GM23338 (cell line): ENCODE measurements around the gene MYBPC2.

Experiments used
- CREB1 ChIP-seq: fragments of 250-450 bp; sonication (Bioruptor Pico); IDR thresholded peaks from 2 replicates; pipeline ENCODE4 v1.5.0; 2020; ENCODE audit warnings: low read depth, mild to moderate bottlenecking, moderate library complexity
- EZH2 ChIP-seq: fragments of 200-600 bp; sonication (generic); IDR thresholded peaks from one replicate; pipeline ENCODE4 v1.8.0; 2017; ENCODE audit warnings: antibody characterized with exemption, mild to moderate bottlenecking, low read depth; ENCODE audit not compliant: unreplicated experiment
- EZH2phosphoT487 ChIP-seq: fragments of 200-600 bp; sonication (generic); IDR thresholded peaks from one replicate; pipeline ENCODE4 v1.8.1; 2018; ENCODE audit warnings: antibody characterized with exemption; ENCODE audit not compliant: unreplicated experiment
- NANOG ChIP-seq: IDR thresholded peaks from 2 replicates; pipeline ENCODE4 v1.6.1; 2016; ENCODE audit warnings: antibody characterized with exemption, borderline replicate concordance
- POLR2AphosphoS5 ChIP-seq: IDR thresholded peaks from 2 replicates; pipeline ENCODE4 v1.6.1; 2016; ENCODE audit warnings: antibody characterized with exemption, low read depth
- STAT1 ChIP-seq: IDR thresholded peaks from one replicate; pipeline ENCODE4 v1.6.1; 2016; ENCODE audit warnings: antibody characterized with exemption; ENCODE audit not compliant: unreplicated experiment
- ZNF331 ChIP-seq: fragments of 250-450 bp; sonication (Bioruptor Pico); IDR thresholded peaks from 2 replicates; pipeline ENCODE4 v1.5.0; 2020; ENCODE audit warnings: low read depth, mild to moderate bottlenecking, moderate library complexity
- TF ChIP-seq, protein P1 (sequence below), 2 experiments: fragments of 200-600 bp in 1 of 2; sonication (generic) in 1 of 2; conservative IDR thresholded peaks; 2 replicates each; pipeline versions ENCODE4 v1.5.1 to v1.6.1; 2016 to 2017; ENCODE audit warnings: antibody characterized with exemption in 2 of 2, low read depth in 2 of 2, mild to moderate bottlenecking in 2 of 2, moderate library complexity in 1 of 2
- TF ChIP-seq, protein P2 (sequence below): IDR thresholded peaks from one replicate; pipeline ENCODE4 v1.6.1; 2018; ENCODE audit warnings: antibody characterized with exemption; ENCODE audit not compliant: unreplicated experiment
- TF ChIP-seq, protein P3 (sequence below): fragments of 250-450 bp; sonication (Bioruptor Pico); IDR thresholded peaks from 2 replicates; pipeline ENCODE4 v1.5.0; 2020; ENCODE audit warnings: mild to moderate bottlenecking, moderate library complexity

DNA sequence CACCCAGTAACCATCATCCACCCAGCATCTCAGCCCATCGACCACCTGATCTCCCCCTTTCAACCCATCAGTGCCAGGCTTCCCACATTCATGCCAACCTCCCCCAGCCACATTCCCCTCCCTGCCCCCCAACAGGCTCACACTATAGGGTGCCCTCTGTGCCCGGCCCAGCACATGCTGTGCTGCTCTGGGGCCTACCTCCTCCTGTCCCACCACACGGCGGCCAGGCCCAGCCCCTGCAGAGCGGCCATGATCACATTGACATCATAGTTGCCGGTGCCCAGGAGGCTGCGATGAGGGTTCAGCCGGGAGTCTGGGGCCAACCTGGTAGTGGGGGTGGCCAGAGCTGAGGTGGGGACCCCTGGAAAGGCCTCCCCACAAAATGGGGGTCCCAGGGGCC, 74.7 kb downstream of the MYBPC2 start:
- TF ChIP-seq, protein P1, sequence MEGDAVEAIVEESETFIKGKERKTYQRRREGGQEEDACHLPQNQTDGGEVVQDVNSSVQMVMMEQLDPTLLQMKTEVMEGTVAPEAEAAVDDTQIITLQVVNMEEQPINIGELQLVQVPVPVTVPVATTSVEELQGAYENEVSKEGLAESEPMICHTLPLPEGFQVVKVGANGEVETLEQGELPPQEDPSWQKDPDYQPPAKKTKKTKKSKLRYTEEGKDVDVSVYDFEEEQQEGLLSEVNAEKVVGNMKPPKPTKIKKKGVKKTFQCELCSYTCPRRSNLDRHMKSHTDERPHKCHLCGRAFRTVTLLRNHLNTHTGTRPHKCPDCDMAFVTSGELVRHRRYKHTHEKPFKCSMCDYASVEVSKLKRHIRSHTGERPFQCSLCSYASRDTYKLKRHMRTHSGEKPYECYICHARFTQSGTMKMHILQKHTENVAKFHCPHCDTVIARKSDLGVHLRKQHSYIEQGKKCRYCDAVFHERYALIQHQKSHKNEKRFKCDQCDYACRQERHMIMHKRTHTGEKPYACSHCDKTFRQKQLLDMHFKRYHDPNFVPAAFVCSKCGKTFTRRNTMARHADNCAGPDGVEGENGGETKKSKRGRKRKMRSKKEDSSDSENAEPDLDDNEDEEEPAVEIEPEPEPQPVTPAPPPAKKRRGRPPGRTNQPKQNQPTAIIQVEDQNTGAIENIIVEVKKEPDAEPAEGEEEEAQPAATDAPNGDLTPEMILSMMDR (conservative IDR thresholded peaks at IDR 0.05; ENCODE audit: low read depth in 2 of 2), result no peak
- TF ChIP-seq POLR2AphosphoS5 (no peak), ZNF331 (CRISPR knock-in tag) (no peak), STAT1 (no peak), EZH2phosphoT487 (no peak), EZH2 (no peak), CREB1 (CRISPR knock-in tag) (no peak), NANOG (no peak)
- TF ChIP-seq, protein P2, sequence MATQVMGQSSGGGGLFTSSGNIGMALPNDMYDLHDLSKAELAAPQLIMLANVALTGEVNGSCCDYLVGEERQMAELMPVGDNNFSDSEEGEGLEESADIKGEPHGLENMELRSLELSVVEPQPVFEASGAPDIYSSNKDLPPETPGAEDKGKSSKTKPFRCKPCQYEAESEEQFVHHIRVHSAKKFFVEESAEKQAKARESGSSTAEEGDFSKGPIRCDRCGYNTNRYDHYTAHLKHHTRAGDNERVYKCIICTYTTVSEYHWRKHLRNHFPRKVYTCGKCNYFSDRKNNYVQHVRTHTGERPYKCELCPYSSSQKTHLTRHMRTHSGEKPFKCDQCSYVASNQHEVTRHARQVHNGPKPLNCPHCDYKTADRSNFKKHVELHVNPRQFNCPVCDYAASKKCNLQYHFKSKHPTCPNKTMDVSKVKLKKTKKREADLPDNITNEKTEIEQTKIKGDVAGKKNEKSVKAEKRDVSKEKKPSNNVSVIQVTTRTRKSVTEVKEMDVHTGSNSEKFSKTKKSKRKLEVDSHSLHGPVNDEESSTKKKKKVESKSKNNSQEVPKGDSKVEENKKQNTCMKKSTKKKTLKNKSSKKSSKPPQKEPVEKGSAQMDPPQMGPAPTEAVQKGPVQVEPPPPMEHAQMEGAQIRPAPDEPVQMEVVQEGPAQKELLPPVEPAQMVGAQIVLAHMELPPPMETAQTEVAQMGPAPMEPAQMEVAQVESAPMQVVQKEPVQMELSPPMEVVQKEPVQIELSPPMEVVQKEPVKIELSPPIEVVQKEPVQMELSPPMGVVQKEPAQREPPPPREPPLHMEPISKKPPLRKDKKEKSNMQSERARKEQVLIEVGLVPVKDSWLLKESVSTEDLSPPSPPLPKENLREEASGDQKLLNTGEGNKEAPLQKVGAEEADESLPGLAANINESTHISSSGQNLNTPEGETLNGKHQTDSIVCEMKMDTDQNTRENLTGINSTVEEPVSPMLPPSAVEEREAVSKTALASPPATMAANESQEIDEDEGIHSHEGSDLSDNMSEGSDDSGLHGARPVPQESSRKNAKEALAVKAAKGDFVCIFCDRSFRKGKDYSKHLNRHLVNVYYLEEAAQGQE, result no peak
- TF ChIP-seq, protein P3, sequence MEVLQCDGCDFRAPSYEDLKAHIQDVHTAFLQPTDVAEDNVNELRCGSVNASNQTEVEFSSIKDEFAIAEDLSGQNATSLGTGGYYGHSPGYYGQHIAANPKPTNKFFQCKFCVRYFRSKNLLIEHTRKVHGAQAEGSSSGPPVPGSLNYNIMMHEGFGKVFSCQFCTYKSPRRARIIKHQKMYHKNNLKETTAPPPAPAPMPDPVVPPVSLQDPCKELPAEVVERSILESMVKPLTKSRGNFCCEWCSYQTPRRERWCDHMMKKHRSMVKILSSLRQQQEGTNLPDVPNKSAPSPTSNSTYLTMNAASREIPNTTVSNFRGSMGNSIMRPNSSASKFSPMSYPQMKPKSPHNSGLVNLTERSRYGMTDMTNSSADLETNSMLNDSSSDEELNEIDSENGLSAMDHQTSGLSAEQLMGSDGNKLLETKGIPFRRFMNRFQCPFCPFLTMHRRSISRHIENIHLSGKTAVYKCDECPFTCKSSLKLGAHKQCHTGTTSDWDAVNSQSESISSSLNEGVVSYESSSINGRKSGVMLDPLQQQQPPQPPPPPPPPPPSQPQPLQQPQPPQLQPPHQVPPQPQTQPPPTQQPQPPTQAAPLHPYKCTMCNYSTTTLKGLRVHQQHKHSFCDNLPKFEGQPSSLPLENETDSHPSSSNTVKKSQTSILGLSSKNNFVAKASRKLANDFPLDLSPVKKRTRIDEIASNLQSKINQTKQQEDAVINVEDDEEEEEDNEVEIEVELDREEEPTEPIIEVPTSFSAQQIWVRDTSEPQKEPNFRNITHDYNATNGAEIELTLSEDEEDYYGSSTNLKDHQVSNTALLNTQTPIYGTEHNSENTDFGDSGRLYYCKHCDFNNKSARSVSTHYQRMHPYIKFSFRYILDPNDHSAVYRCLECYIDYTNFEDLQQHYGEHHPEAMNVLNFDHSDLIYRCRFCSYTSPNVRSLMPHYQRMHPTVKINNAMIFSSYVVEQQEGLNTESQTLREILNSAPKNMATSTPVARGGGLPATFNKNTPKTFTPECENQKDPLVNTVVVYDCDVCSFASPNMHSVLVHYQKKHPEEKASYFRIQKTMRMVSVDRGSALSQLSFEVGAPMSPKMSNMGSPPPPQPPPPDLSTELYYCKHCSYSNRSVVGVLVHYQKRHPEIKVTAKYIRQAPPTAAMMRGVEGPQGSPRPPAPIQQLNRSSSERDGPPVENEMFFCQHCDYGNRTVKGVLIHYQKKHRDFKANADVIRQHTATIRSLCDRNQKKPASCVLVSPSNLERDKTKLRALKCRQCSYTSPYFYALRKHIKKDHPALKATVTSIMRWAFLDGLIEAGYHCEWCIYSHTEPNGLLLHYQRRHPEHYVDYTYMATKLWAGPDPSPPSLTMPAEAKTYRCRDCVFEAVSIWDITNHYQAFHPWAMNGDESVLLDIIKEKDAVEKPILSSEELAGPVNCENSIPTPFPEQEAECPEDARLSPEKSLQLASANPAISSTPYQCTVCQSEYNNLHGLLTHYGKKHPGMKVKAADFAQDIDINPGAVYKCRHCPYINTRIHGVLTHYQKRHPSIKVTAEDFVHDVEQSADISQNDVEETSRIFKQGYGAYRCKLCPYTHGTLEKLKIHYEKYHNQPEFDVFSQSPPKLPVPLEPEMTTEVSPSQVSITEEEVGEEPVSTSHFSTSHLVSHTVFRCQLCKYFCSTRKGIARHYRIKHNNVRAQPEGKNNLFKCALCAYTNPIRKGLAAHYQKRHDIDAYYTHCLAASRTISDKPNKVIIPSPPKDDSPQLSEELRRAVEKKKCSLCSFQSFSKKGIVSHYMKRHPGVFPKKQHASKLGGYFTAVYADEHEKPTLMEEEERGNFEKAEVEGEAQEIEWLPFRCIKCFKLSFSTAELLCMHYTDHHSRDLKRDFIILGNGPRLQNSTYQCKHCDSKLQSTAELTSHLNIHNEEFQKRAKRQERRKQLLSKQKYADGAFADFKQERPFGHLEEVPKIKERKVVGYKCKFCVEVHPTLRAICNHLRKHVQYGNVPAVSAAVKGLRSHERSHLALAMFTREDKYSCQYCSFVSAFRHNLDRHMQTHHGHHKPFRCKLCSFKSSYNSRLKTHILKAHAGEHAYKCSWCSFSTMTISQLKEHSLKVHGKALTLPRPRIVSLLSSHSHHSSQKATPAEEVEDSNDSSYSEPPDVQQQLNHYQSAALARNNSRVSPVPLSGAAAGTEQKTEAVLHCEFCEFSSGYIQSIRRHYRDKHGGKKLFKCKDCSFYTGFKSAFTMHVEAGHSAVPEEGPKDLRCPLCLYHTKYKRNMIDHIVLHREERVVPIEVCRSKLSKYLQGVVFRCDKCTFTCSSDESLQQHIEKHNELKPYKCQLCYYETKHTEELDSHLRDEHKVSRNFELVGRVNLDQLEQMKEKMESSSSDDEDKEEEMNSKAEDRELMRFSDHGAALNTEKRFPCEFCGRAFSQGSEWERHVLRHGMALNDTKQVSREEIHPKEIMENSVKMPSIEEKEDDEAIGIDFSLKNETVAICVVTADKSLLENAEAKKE, result no peak
